SHP77 treated with DMSO at 0.1 percent for 48 hours (cell line): ENCODE measurements around the gene TUFM.
"Not testable (repeated sequence)": the region's sequence is repeated elsewhere in the genome, so short reads cannot be mapped to it uniquely, and the experiment has no call there.

Experiments
- DNase-seq: peaks from one replicate; lab custom pipeline; 2025; lab: John Stamatoyannopoulos, UW

Gene TUFM

GRCh38 chr16:28875134-28876018 lies 29.2 kb upstream of the TUFM start:
- no peak for DNase-seq

- no peak for DNase-seq
These were observed 28.3 kb upstream of the TUFM start for GRCh38 chr16:28874406-28874805.

DNA sequence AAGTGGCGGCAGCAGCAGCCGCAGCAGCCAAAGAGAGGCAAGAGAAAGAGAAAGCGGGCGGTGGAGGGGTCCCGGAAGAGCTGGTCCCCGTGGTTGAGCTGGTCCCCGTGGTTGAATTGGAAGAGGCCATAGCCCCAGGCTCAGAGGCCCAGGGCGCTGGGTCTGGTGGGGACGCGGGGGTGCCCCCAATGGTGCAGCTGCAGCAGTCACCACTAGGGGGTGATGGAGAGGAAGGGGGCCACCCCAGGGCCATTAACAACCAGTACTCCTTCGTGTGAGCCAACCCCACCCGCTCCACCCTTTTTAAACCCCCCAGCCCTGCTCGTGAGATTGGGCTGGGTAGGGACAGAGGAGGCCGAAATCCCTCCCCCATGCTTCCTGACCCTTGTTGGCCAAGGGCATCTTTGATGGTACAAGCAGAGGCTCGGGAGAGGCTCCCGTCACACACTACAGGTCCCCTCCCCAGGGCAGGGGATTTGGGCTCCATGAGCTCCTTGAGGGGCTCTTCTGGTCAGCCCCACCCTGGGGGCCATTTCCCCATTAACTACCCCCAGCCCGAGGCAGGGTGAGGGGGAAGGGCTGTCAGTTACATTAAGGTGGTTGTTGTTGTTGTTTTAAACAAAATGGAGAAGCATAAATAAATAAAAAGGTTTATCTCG lies 27.5 kb upstream of the TUFM start:
- DNase-seq = no peak

- DNase-seq = no peak
These were observed 26.8 kb upstream of the TUFM start for GRCh38 chr16:28872952-28873351.

- DNase-seq = no peak
These were observed 23.1 kb upstream of the TUFM start for GRCh38 chr16:28869201-28869600.

- DNase-seq = not testable (repeated sequence)
These were observed 21.5 kb upstream of the TUFM start for GRCh38 chr16:28867646-28868045.

DNA sequence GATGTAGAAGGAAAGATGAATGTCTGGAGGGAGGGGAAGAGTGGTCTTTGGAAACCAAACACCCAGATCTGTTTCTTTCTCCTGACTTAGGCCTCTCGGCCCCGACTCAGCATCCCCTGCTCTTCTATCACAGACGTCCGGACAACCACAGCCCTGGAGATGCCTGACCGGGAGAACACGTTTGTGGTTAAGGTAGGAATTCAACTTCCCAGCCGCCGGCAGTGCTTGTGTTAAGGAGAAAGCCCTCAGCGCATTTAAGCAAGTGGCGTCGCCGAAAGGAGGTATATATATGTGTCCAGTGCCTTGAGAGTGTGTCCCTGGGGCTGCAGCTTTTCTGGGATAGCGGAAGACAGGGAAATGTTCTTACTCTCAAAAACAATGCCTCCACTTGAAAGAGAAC lies 21.1 kb upstream of the TUFM start:
- no peak for DNase-seq

- no peak for DNase-seq
These were observed 20.3 kb upstream of the TUFM start for GRCh38 chr16:28866454-28866804.

GRCh38 chr16:28865722-28866453 lies 19.7 kb upstream of the TUFM start:
- DNase-seq = no peak

DNA sequence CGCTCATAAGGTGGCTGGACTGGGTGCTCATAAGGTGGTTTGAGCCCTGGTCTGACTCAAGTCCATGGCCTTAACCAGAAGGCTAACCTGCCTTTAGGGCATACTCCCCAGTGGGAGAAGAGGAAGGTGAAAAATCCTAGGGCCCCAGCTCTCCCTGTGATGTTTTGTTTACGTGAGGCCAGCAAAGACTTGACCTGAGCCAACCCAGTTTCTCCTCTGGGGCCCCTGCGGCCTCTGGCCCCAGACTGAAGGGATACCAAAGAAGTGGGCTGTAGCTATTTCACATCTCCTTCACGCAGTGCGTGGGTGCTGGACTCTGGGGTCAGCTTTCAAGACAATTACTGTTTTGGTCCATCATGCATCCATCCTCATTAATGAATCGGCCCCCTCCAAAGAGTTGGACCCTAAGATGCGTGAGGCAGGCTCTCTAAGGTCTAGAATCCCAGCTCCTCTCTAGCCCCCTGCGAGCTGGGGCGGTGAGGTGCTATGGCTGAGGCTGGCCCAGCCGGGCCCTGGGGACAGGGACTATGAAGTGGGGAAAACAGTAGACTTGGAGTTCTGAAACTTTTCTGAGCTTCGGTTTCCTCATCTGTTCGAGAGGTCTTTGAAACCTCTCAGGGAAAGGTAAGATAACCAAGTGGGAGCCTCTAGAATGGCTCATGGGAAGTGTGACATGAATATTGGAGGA lies 19.0 kb upstream of the TUFM start:
- DNase-seq = no peak

- no peak for DNase-seq
These were observed 18.0 kb upstream of the TUFM start for GRCh38 chr16:28863929-28864793.

GRCh38 chr16:28859326-28859725 lies 13.2 kb upstream of the TUFM start:
- DNase-seq = no peak

DNA sequence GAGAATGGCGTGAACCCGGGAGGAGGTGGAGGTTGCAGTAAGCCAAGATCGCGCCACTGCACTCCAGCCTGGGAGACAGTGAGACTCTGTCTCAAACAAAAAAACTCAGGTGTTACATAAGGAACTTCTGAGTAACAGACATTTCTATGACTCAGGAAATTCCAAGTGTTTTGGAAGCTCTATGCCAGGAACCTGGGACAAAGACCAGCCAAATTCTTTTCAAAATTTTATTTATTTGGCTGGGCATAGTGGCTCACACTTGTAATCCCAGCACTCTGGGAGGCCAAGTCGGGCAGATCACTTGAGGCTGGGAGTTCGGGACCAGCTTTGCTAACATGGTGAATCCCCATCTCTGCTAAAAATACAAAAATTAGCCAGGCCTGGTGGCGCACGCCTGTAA lies 12.3 kb upstream of the TUFM start:
- no peak for DNase-seq

DNA sequence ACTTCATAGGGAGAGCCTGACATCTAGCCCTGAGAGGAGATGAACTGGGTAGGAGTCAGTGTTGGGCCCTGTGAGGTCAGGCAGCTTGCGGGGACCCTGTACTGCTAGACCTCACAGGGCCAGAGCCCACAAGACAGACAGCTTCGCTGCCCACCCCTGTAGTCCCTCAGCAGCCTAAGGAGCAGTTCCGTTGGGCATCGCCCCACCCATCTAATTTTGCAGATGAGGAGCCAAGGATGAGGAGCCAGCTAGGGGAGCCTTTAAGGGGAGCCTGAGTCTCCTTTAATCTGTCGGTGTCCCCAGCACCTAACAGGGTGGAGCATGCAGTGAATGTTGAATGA lies 755 bp upstream of the TUFM start:
- DNase-seq = no peak

- DNase-seq = no peak
These were observed 428 bp downstream of the TUFM start for GRCh38 chr16:28845761-28846079.

- DNase-seq = no peak
These were observed 855 bp downstream of the TUFM start for GRCh38 chr16:28845293-28845692.

- no peak for DNase-seq
These were observed 1.8 kb downstream of the TUFM start for GRCh38 chr16:28844226-28844885.

DNA sequence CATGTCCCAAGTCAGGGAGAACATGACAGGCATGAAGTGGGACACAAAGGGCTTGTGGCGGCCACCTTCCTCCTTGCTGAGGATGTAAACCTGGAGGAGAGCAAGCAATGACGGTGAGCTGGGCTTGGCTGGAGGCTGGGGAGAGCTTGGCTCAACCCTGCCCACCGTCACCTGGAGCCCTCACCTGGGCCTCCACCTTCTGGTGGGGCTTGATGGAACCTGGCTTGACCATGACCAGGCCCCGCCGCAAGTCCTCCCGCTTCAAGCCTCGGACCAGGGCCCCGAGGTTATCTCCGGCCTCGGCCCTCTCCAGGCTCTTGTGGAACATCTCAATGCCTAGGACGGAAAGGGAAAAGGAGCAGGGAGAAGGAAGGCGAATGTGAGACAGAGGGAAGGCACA lies 2.4 kb downstream of the TUFM start:
- no peak for DNase-seq

DNA sequence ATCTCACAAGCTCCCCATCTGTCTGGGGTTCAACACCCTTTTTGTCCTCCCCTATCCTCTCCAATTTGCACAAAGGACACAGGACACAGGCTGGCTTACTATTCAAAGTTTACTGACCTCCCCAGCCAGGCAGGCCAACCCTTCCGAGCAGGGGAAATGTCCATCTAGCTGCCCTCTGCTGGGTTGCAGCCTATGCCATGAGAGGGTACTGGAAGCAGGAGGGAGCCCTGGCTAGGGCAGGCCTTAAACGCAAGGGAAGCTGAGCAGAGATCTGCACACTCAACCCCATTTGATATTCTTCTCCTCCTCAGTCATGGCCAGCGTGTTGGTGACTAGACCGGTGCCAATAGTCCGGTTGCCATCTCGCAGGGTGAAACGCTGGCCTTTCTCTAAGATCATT lies 3.5 kb downstream of the TUFM start:
- no peak for DNase-seq

GRCh38 chr16:28839899-28840298 lies 6.2 kb downstream of the TUFM start:
- no peak for DNase-seq

- DNase-seq = no peak
These were observed 7.0 kb downstream of the TUFM start for GRCh38 chr16:28839004-28839639.
